ENCODE measurements around the gene PRSS12. TPM values are rescaled to one million over a fixed set of nuclear protein-coding genes. Genes with fewer than 3 reads are reported as not detected.

The PRSS12 gene
- total and polyA plus RNA-seq, 9 donors: 2.5 to 13.8 (median 6.5) TPM

- Histone ChIP-seq H3K27ac (ENCODE audit: low read length) (no peak overlapping the region), H3K4me3 (ENCODE audit: low read length) (no peak overlapping the region), H3K9me3 (replicated peaks; ENCODE audit: control insufficient read depth, low read depth, low read length) (no peaks in the 10 kb centered on the region), H3K4me1 (ENCODE audit: control insufficient read depth, insufficient read depth, low read length) (peaks cover 6% of the 10 kb centered on the region), H3K36me3 (ENCODE audit: control insufficient read depth, insufficient read depth, low read length) (peaks cover 3% of the 10 kb centered on the region), H3K27me3 (ENCODE audit: control insufficient read depth, insufficient read depth, low read length) (no peaks in the 10 kb centered on the region)
- peak; percentile 75 for DNase-seq
- WGBS (ENCODE audit: insufficient coverage): 6% methylated on average over 2 of the region's 2 CpGs
These were observed 72.1 kb downstream of the PRSS12 start for GRCh38 chr4:118280501-118281218.

- WGBS (ENCODE audit: insufficient coverage): no CpG with 5 or more reads among the region's 2 CpGs
- peaks cover 6% of the 10 kb centered on the region for H3K4me1 ChIP-seq (ENCODE audit: control insufficient read depth, insufficient read depth, low read length)
These were observed 72.8 kb downstream of the PRSS12 start for GRCh38 chr4:118279920-118280432.

GRCh38 chr4:118279328-118279727 lies 73.5 kb downstream of the PRSS12 start:
- H3K4me1 ChIP-seq (ENCODE audit: control insufficient read depth, insufficient read depth, low read length): peaks cover 6% of the 10 kb centered on the region
- peaks cover 3% of the 10 kb centered on the region for H3K36me3 ChIP-seq (ENCODE audit: control insufficient read depth, insufficient read depth, low read length)
- peak overlapping the region; percentile 95 for H3K27ac ChIP-seq (ENCODE audit: low read length)
- no peaks in the 10 kb centered on the region for H3K27me3 ChIP-seq (ENCODE audit: control insufficient read depth, insufficient read depth, low read length)
- DNase-seq: peak; percentile 16
- no peaks in the 10 kb centered on the region for H3K9me3 ChIP-seq (replicated peaks; ENCODE audit: control insufficient read depth, low read depth, low read length)
- 0% methylated on average over 2 of the region's 13 CpGs for WGBS (ENCODE audit: insufficient coverage)
- H3K4me3 ChIP-seq (ENCODE audit: low read length): peak overlapping the region; percentile 91

More at GRCh38 chr4:118279920-118280432, 72.8 kb downstream of the PRSS12 start:
- Histone ChIP-seq H3K9me3 (replicated peaks; ENCODE audit: control insufficient read depth, low read depth, low read length) (no peaks in the 10 kb centered on the region), H3K36me3 (ENCODE audit: control insufficient read depth, insufficient read depth, low read length) (peaks cover 3% of the 10 kb centered on the region), H3K4me3 (ENCODE audit: low read length) (peak overlapping the region; percentile 91), H3K27ac (ENCODE audit: low read length) (peak overlapping the region; percentile 95), H3K27me3 (ENCODE audit: control insufficient read depth, insufficient read depth, low read length) (no peaks in the 10 kb centered on the region)
- DNase-seq: no peak

GRCh38 chr4:118278473-118279274 lies 74.1 kb downstream of the PRSS12 start:
- Histone ChIP-seq H3K27ac (ENCODE audit: low read length) (peak overlapping the region; percentile 95), H3K4me3 (ENCODE audit: low read length) (peak overlapping the region; percentile 91), H3K9me3 (replicated peaks; ENCODE audit: control insufficient read depth, low read depth, low read length) (no peaks in the 10 kb centered on the region), H3K36me3 (ENCODE audit: control insufficient read depth, insufficient read depth, low read length) (peaks cover 3% of the 10 kb centered on the region), H3K4me1 (ENCODE audit: control insufficient read depth, insufficient read depth, low read length) (peaks cover 6% of the 10 kb centered on the region), H3K27me3 (ENCODE audit: control insufficient read depth, insufficient read depth, low read length) (no peaks in the 10 kb centered on the region)
- 0% methylated on average over 55 of the region's 56 CpGs for WGBS (ENCODE audit: insufficient coverage)
- DNase-seq: peak; percentile 97

- 100% methylated on average over 1 of the region's 4 CpGs for WGBS (ENCODE audit: insufficient coverage)
- DNase-seq: no peak
- H3K4me3 ChIP-seq (ENCODE audit: low read length): no peak overlapping the region
- no peak overlapping the region for H3K27ac ChIP-seq (ENCODE audit: low read length)
- peaks cover 2% of the 10 kb centered on the region for H3K27me3 ChIP-seq (ENCODE audit: control insufficient read depth, insufficient read depth, low read length)
- no peaks in the 10 kb centered on the region for H3K9me3 ChIP-seq (replicated peaks; ENCODE audit: control insufficient read depth, low read depth, low read length)
- peaks cover 3% of the 10 kb centered on the region for H3K36me3 ChIP-seq (ENCODE audit: control insufficient read depth, insufficient read depth, low read length)
- H3K4me1 ChIP-seq (ENCODE audit: control insufficient read depth, insufficient read depth, low read length): peaks cover 6% of the 10 kb centered on the region
These were observed 75.6 kb downstream of the PRSS12 start for GRCh38 chr4:118277243-118277642.

- Histone ChIP-seq H3K9me3 (replicated peaks; ENCODE audit: control insufficient read depth, low read depth, low read length) (no peaks in the 10 kb centered on the region), H3K27me3 (ENCODE audit: control insufficient read depth, insufficient read depth, low read length) (peaks cover 2% of the 10 kb centered on the region), H3K27ac (ENCODE audit: low read length) (no peak overlapping the region), H3K36me3 (ENCODE audit: control insufficient read depth, insufficient read depth, low read length) (no peaks in the 10 kb centered on the region), H3K4me3 (ENCODE audit: low read length) (no peak overlapping the region), H3K4me1 (ENCODE audit: control insufficient read depth, insufficient read depth, low read length) (peaks cover 4% of the 10 kb centered on the region)
- DNase-seq: no peak
- no CpG with 5 or more reads among the region's 2 CpGs for WGBS (ENCODE audit: insufficient coverage)
These were observed 76.2 kb downstream of the PRSS12 start for GRCh38 chr4:118276580-118276979.

- Histone ChIP-seq H3K27me3 (ENCODE audit: control insufficient read depth, insufficient read depth, low read length) (peaks cover 2% of the 10 kb centered on the region), H3K9me3 (replicated peaks; ENCODE audit: control insufficient read depth, low read depth, low read length) (no peaks in the 10 kb centered on the region), H3K27ac (ENCODE audit: low read length) (no peak overlapping the region), H3K36me3 (ENCODE audit: control insufficient read depth, insufficient read depth, low read length) (no peaks in the 10 kb centered on the region), H3K4me1 (ENCODE audit: control insufficient read depth, insufficient read depth, low read length) (no peaks in the 10 kb centered on the region), H3K4me3 (ENCODE audit: low read length) (no peak overlapping the region)
- DNase-seq: no peak
- 92% methylated on average over 1 of the region's 1 CpG for WGBS (ENCODE audit: insufficient coverage)
These were observed 79.2 kb downstream of the PRSS12 start for GRCh38 chr4:118273642-118274041.

- H3K27me3 ChIP-seq (ENCODE audit: control insufficient read depth, insufficient read depth, low read length): peaks cover 2% of the 10 kb centered on the region
- WGBS (ENCODE audit: insufficient coverage): 69% methylated on average over 2 of the region's 2 CpGs
These were observed 81.0 kb downstream of the PRSS12 start for GRCh38 chr4:118271788-118272187.

GRCh38 chr4:118270492-118270891 lies 82.3 kb downstream of the PRSS12 start:
- no peaks in the 10 kb centered on the region for H3K4me1 ChIP-seq (ENCODE audit: control insufficient read depth, insufficient read depth, low read length)

More at GRCh38 chr4:118271788-118272187, 81.0 kb downstream of the PRSS12 start:
- Histone ChIP-seq H3K36me3 (ENCODE audit: control insufficient read depth, insufficient read depth, low read length) (no peaks in the 10 kb centered on the region), H3K4me1 (ENCODE audit: control insufficient read depth, insufficient read depth, low read length) (no peaks in the 10 kb centered on the region), H3K9me3 (replicated peaks; ENCODE audit: control insufficient read depth, low read depth, low read length) (no peaks in the 10 kb centered on the region), H3K4me3 (ENCODE audit: low read length) (no peak overlapping the region), H3K27ac (ENCODE audit: low read length) (no peak overlapping the region)
- DNase-seq: no peak

GRCh38 chr4:118268780-118269179 lies 84.0 kb downstream of the PRSS12 start:
- Histone ChIP-seq H3K36me3 (ENCODE audit: control insufficient read depth, insufficient read depth, low read length) (no peaks in the 10 kb centered on the region), H3K27me3 (ENCODE audit: control insufficient read depth, insufficient read depth, low read length) (peaks cover 7% of the 10 kb centered on the region), H3K27ac (ENCODE audit: low read length) (no peak overlapping the region), H3K4me3 (ENCODE audit: low read length) (no peak overlapping the region), H3K4me1 (ENCODE audit: control insufficient read depth, insufficient read depth, low read length) (no peaks in the 10 kb centered on the region), H3K9me3 (replicated peaks; ENCODE audit: control insufficient read depth, low read depth, low read length) (no peaks in the 10 kb centered on the region)
- no peak for DNase-seq
- 100% methylated on average over 1 of the region's 3 CpGs for WGBS (ENCODE audit: insufficient coverage)

More at GRCh38 chr4:118270492-118270891, 82.3 kb downstream of the PRSS12 start:
- Histone ChIP-seq H3K9me3 (replicated peaks; ENCODE audit: control insufficient read depth, low read depth, low read length) (no peaks in the 10 kb centered on the region), H3K27me3 (ENCODE audit: control insufficient read depth, insufficient read depth, low read length) (peaks cover 2% of the 10 kb centered on the region), H3K27ac (ENCODE audit: low read length) (no peak overlapping the region), H3K36me3 (ENCODE audit: control insufficient read depth, insufficient read depth, low read length) (no peaks in the 10 kb centered on the region), H3K4me3 (ENCODE audit: low read length) (no peak overlapping the region)
- DNase-seq: peak; percentile 49
- no CpG with 5 or more reads among the region's 2 CpGs for whole genome bisulfite sequencing (ENCODE audit: insufficient coverage)
